HepG2 (cell line): Measurements from ENCODE around the gene SEC24B. TPM values are rescaled to one million over a fixed set of nuclear protein-coding genes. Genes with fewer than 3 reads are reported as not detected.
A peak's percentile ranks its signal among the peaks of the same experiment; 100 is the strongest.

Experiments used
- ATAC-seq: fragments of 200-7000 bp; cut with Tn5 transposase; 3 replicates; pipeline ENCODE4 v1.9.1; 2020; ENCODE audit warnings: mild to moderate bottlenecking, moderate library complexity
- BruUV-seq: library from RNA; stranded (reverse); fragments of 400-500 nt; replicated peaks from 2 replicates; lab custom pipeline; 2021; lab: Mats Ljungman, UMichigan
- CTCF ChIA-PET: fragments of 300-600 bp; formaldehyde crosslinking; extraction: SDS; loops from one replicate; lab custom pipeline; 2021; ENCODE audit warnings: low total read pairs, inconsistent platforms, low intra/inter-chr PET ratio; lab: Yijun Ruan, JAX
- POLR2A ChIA-PET: fragments of 350-600 bp; sonication (Branson Sonifier 250); formaldehyde crosslinking; loops from one replicate; lab custom pipeline; 2020; ENCODE audit warnings: antibody characterized with exemption, inconsistent platforms; lab: Yijun Ruan, JAX
- DNase-seq: peaks from one replicate; pipeline ENCODE4 v3.0.0-alpha.2; 2015; ENCODE audit warnings: low spot score
- FAIRE-seq: peaks from 3 replicates; lab custom pipeline; 2011; peaks lifted over from hg19 to GRCh38; lab: Jason Lieb, UNC
- H2AFZ ChIP-seq: one replicate; pipeline ENCODE4 v1.6.1; 2011; ENCODE audit warnings: low read length, inconsistent platforms
- H3K27ac ChIP-seq: fragments of 300-600 bp; 3 replicates; pipeline ENCODE4 v1.8.0; 2011; ENCODE audit warnings: mixed run types, mild to moderate bottlenecking, mixed read lengths, low read length, inconsistent platforms; ENCODE audit not compliant: insufficient read depth; ENCODE audit errors: extremely low read length
- H3K27me3 ChIP-seq, 2 experiments: fragments of 200-600 bp in 1 of 2; 2 replicates in 1 of 2; 3 replicates in 1 of 2; pipeline versions ENCODE4 v1.6.0 to v1.8.0; 2011; ENCODE audit warnings: low read length in 2 of 2, mild to moderate bottlenecking in 2 of 2, moderate library complexity in 2 of 2, inconsistent platforms in 1 of 2; ENCODE audit not compliant: insufficient read depth in 2 of 2, control insufficient read depth in 1 of 2
- H3K36me3 ChIP-seq, 2 experiments: fragments of 200-600 bp in 1 of 2; replicated peaks in 1 of 2; 2 replicates in 1 of 2; 3 replicates in 1 of 2; pipeline versions ENCODE4 v1.5.1 to v1.8.0; 2011; ENCODE audit warnings: low read length in 2 of 2, inconsistent platforms in 1 of 2; ENCODE audit not compliant: insufficient read depth in 2 of 2, control insufficient read depth in 1 of 2
- H3K4me1 ChIP-seq: 2 replicates; pipeline ENCODE4 v1.5.1; 2012; ENCODE audit warnings: low read length, inconsistent platforms; ENCODE audit not compliant: insufficient read depth
- H3K4me2 ChIP-seq: 2 replicates; pipeline ENCODE4 v1.6.0; 2011; ENCODE audit warnings: low read depth, low read length, inconsistent platforms
- H3K4me3 ChIP-seq, 3 experiments: fragments of 200-600 bp in 1 of 3; sonication (generic), shearing (Covaris generic) in 1 of 3; replicated peaks in 1 of 3; 2 replicates each; pipeline ENCODE4 v1.5.1; 2011 to 2016; ENCODE audit warnings: low read length in 3 of 3, inconsistent platforms in 2 of 3, low read depth in 2 of 3, mild to moderate bottlenecking in 2 of 3, control low read depth in 1 of 3, mixed read lengths in 1 of 3; ENCODE audit not compliant: insufficient read depth in 1 of 3
- H3K79me2 ChIP-seq: one replicate; pipeline ENCODE4 v1.6.1; 2011; ENCODE audit warnings: low read length, inconsistent platforms; ENCODE audit not compliant: insufficient read depth
- H3K9ac ChIP-seq: 2 replicates; pipeline ENCODE4 v1.6.0; 2011; ENCODE audit warnings: mild to moderate bottlenecking, low read depth, low read length, inconsistent platforms; ENCODE audit not compliant: insufficient read depth
- H3K9me3 ChIP-seq: 2 replicates; pipeline ENCODE4 v1.5.1; 2012; ENCODE audit warnings: mild to moderate bottlenecking, low read length
- H4K20me1 ChIP-seq: 2 replicates; pipeline ENCODE4 v1.6.0; 2011; ENCODE audit warnings: inconsistent platforms, mild to moderate bottlenecking, low read length, moderate library complexity; ENCODE audit not compliant: insufficient read depth
- ARNTL ChIP-seq: sonication (generic); formaldehyde crosslinking; IDR thresholded peaks from 2 replicates; pipeline ENCODE4 v1.4.0; 2020; ENCODE audit warnings: mild to moderate bottlenecking, missing genetic modification reagents
- LCORL ChIP-seq, 2 experiments: fragments of 450-650 bp in 1 of 2; sonication (generic) in 1 of 2; formaldehyde crosslinking in 1 of 2; IDR thresholded peaks; 2 replicates each; pipeline versions ENCODE4 v1.5.0 to v1.6.1; 2017 to 2020; ENCODE audit warnings: antibody characterized with exemption in 1 of 2, missing genetic modification reagents in 1 of 2
- MAFF ChIP-seq: IDR thresholded peaks from 2 replicates; pipeline ENCODE4 v1.6.1; 2011; ENCODE audit warnings: low read depth, low read length, improper control_type of control experiment
- MAFK ChIP-seq, 2 experiments: IDR thresholded peaks in 1 of 2; conservative IDR thresholded peaks in 1 of 2; 2 replicates each; pipeline ENCODE4 v1.6.1; 2011; ENCODE audit warnings: improper control_type of control experiment in 2 of 2, low read length in 2 of 2
- MEIS2 ChIP-seq: sonication (generic); formaldehyde crosslinking; IDR thresholded peaks from 2 replicates; pipeline ENCODE4 v1.9.0; 2021; ENCODE audit warnings: mild to moderate bottlenecking, missing genetic modification reagents
- NR3C1 ChIP-seq: sonication (generic); formaldehyde crosslinking; IDR thresholded peaks from 2 replicates; pipeline ENCODE4 v1.4.0; 2020; ENCODE audit warnings: missing genetic modification reagents
- ZBTB21 ChIP-seq: sonication (generic); formaldehyde crosslinking; IDR thresholded peaks from 2 replicates; pipeline ENCODE4 v1.4.0; 2020; ENCODE audit warnings: missing genetic modification reagents
- ZBTB7B ChIP-seq: sonication (generic); formaldehyde crosslinking; IDR thresholded peaks from 2 replicates; pipeline ENCODE4 v1.4.0; 2020; ENCODE audit warnings: missing genetic modification reagents
- ZNF138 ChIP-seq: sonication (generic); formaldehyde crosslinking; IDR thresholded peaks from 2 replicates; pipeline ENCODE4 v1.5.0; 2020; ENCODE audit warnings: mild to moderate bottlenecking, low read depth, missing genetic modification reagents
- ZNF75D ChIP-seq: sonication (generic); formaldehyde crosslinking; IDR thresholded peaks from 2 replicates; pipeline ENCODE4 v1.8.1; 2023; ENCODE audit warnings: missing genetic modification reagents, mild to moderate bottlenecking, borderline replicate concordance
- ZNF781 ChIP-seq: sonication (generic); formaldehyde crosslinking; IDR thresholded peaks from 2 replicates; pipeline ENCODE4 v1.5.1; 2020; ENCODE audit warnings: borderline replicate concordance, mild to moderate bottlenecking, missing genetic modification reagents; ENCODE audit errors: not compliant biosample characterization
- WGBS: methylation state at CpG from one replicate; pipeline ENCODE4 v1.1.6; 2017; ENCODE audit warnings: low lambda C conversion rate; 5-methylcytosine and 5-hydroxymethylcytosine counted together
- in situ Hi-C: cut with HindIII; loops from 2 replicates; pipeline ENCODE4 v1.10.0; 2017; ENCODE audit warnings: low pct_unique_long_range_greater_than_20kb; ENCODE audit not compliant: extremely low pct_ligation_motif_present
- intact Hi-C: fragments of 100-400 bp; cut with micrococcal nuclease; formaldehyde crosslinking; loops from one replicate; pipeline ENCODE4 v1.10.0; 2022; ENCODE audit not compliant: unreplicated experiment
- polyA plus RNA-seq, 8 experiments: library from polyadenylated mRNA; depleted of rRNA in 3 of 8; stranded (reverse) in 7 of 8; unstranded in 1 of 8; fragments of >200 nt; fragmentation: Illumina TruSeq in 4 of 8; extraction: Trizol in 4 of 8; gene quantifications; 2 replicates each; pipeline versions ENCODE4 v1.2.1 to v1.2.3, GENCODE V29; 2011 to 2016; ENCODE audit warnings: low read depth in 4 of 8, missing spikeins in 1 of 8, mixed read lengths in 1 of 8; ENCODE audit not compliant: insufficient read depth in 1 of 8
- total RNA-seq, 5 experiments: library from RNA; depleted of rRNA; stranded (reverse); fragments of >200 nt; fragmentation: Illumina TruSeq; extraction: Trizol; gene quantifications; 2 replicates each; pipeline ENCODE4 v1.2.3, GENCODE V29; 2016; ENCODE audit warnings: low read depth in 1 of 5
- TF ChIP-seq, protein P1 (sequence below): sonication (generic); formaldehyde crosslinking; IDR thresholded peaks from 2 replicates; pipeline ENCODE4 v1.8.0; 2022; ENCODE audit warnings: mild to moderate bottlenecking, missing genetic modification reagents, moderate library complexity
- TF ChIP-seq, protein P2 (sequence below): IDR thresholded peaks from 2 replicates; pipeline ENCODE4 v1.6.1; 2016

SEC24B gene
- total and polyA plus RNA-seq, 2 of the 13 experiments (the other 11 are each of a cell fraction or from before 2014, with no cell fraction given), result 14.6 to 39.0 TPM

- ChIA-PET CTCF (no interaction called here), POLR2A (no interaction called here)
- DNase-seq, result no peak
- no TSS peak for BruUV-seq
- intact Hi-C loops, result no loop called here
- Histone ChIP-seq H3K27ac (no peak overlapping the region), H2AFZ (no peak overlapping the region), H3K79me2 (no peaks in the 10 kb centered on the region), H3K9ac (no peak overlapping the region), H3K4me3 (no peak overlapping the region), H3K4me2 (no peak overlapping the region), H3K4me1 (no peaks in the 10 kb centered on the region), H3K27me3 (no peaks in the 10 kb centered on the region), H3K36me3 (no peaks in the 10 kb centered on the region), H3K9me3 (no peaks in the 10 kb centered on the region), H4K20me1 (no peaks in the 10 kb centered on the region)
- in situ Hi-C loops, result no loop called here
- ATAC-seq, result no peak
- FAIRE-seq, result no peak
- TF ChIP-seq ARNTL (CRISPR knock-in tag) (no peak), ZBTB7B (CRISPR knock-in tag) (no peak), LCORL (IDR thresholded peaks at IDR 0.05) (no peak), LCORL (CRISPR knock-in tag; IDR thresholded peaks at IDR 0.05) (no peak), MAFK (conservative IDR thresholded peaks at IDR 0.05 in 1 of 2, IDR thresholded peaks at IDR 0.05 in 1 of 2; ENCODE audit: low read length in 2 of 2) (peak; percentile 70 to 76), MAFF (peak; percentile 75), NR3C1 (CRISPR knock-in tag) (no peak), ZBTB21 (no peak), ZNF781 (no peak), ZNF138 (CRISPR knock-in tag) (no peak), ZNF75D (CRISPR knock-in tag) (no peak), MEIS2 (CRISPR knock-in tag) (no peak)
- TF ChIP-seq, protein P1, sequence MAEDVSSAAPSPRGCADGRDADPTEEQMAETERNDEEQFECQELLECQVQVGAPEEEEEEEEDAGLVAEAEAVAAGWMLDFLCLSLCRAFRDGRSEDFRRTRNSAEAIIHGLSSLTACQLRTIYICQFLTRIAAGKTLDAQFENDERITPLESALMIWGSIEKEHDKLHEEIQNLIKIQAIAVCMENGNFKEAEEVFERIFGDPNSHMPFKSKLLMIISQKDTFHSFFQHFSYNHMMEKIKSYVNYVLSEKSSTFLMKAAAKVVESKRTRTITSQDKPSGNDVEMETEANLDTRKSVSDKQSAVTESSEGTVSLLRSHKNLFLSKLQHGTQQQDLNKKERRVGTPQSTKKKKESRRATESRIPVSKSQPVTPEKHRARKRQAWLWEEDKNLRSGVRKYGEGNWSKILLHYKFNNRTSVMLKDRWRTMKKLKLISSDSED (CRISPR knock-in tag), result no peak
- TF ChIP-seq, protein P2, sequence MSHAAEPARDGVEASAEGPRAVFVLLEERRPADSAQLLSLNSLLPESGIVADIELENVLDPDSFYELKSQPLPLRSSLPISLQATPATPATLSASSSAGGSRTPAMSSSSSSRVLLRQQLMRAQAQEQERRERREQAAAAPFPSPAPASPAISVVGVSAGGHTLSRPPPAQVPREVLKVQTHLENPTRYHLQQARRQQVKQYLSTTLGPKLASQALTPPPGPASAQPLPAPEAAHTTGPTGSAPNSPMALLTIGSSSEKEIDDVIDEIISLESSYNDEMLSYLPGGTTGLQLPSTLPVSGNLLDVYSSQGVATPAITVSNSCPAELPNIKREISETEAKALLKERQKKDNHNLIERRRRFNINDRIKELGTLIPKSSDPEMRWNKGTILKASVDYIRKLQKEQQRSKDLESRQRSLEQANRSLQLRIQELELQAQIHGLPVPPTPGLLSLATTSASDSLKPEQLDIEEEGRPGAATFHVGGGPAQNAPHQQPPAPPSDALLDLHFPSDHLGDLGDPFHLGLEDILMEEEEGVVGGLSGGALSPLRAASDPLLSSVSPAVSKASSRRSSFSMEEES, result no peak
- 94% methylated on average over 2 of the region's 2 CpGs for WGBS
These were observed 115.0 kb downstream of the SEC24B start for GRCh38 chr4:109548655-109549054.
